Nephron progenitor cell (in vitro differentiated cells): ENCODE data around the gene ALDH3B2.

Source experiments
- DNase-seq: peaks from one replicate; pipeline ENCODE4 v3.0.0; 2021
- H3K27ac Mint-ChIP-seq: 2 replicates; pipeline ENCODE4 v1.8.0; 2021; ENCODE audit warnings: mild to moderate bottlenecking, moderate library complexity, mixed read lengths
- H3K27me3 Mint-ChIP-seq: 2 replicates; pipeline ENCODE4 v1.8.0; 2021; ENCODE audit warnings: mild to moderate bottlenecking, low read depth, mixed read lengths; ENCODE audit not compliant: poor library complexity
- H3K36me3 Mint-ChIP-seq: 2 replicates; pipeline ENCODE4 v1.8.0; 2021; ENCODE audit warnings: low read depth, mixed read lengths
- H3K4me1 Mint-ChIP-seq: 2 replicates; pipeline ENCODE4 v1.8.0; 2021; ENCODE audit warnings: mixed read lengths
- H3K4me3 Mint-ChIP-seq: 2 replicates; pipeline ENCODE4 v1.8.0; 2021; ENCODE audit warnings: mild to moderate bottlenecking, moderate library complexity, mixed read lengths
- H3K9me3 Mint-ChIP-seq: 2 replicates; pipeline ENCODE4 v1.8.0; 2021; ENCODE audit warnings: mild to moderate bottlenecking, moderate library complexity, mixed read lengths
- TF ChIP-seq, protein P1 (sequence below): fragments of 200-600 bp; sonication (generic); IDR thresholded peaks from 2 replicates; pipeline ENCODE4 v1.5.0; 2021; ENCODE audit warnings: antibody characterized with exemption

Gene ALDH3B2

DNA sequence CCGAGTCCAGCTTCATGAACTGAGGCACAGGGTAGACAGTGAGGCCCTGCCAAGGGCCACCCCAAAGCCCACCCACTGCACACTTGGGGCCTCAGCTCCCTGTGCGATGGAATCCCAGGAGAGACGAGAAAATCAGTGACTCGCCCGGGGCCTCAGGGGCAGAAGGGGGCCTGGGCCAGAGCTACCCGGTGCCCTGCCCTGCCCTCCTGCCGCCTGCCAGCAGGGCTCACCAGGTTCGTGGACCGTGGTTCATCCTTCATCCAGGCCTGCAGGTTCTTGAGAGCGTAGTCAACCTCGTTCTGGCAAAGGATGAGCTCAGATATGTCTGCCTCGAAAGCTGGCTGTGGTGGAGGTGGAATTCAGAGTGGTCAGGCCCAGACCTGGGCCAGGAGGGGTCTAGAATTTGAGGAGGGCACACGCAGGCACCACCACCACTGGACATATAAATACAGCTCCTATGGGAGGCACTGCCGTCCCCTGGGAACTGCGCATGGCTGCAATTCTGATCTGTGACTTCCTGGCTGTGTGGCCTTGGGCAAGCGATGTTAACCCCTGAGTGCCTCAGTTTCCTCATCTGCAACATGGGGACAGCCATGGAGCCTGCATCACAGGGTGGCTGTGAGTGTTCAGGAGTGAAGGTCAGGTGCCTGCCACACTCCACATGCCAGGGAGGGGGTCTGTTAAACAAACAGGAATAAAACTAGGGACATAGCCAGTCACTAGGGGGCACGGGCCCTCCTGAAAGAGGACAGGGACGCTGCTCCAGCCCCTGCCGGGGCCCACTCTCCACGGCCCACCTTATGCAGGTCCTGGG, 7.5 kb downstream of the ALDH3B2 start:
- peaks cover 4% of the 10 kb centered on the region for H3K4me1 Mint-ChIP-seq
- no peak for DNase-seq
- TF ChIP-seq, protein P1, sequence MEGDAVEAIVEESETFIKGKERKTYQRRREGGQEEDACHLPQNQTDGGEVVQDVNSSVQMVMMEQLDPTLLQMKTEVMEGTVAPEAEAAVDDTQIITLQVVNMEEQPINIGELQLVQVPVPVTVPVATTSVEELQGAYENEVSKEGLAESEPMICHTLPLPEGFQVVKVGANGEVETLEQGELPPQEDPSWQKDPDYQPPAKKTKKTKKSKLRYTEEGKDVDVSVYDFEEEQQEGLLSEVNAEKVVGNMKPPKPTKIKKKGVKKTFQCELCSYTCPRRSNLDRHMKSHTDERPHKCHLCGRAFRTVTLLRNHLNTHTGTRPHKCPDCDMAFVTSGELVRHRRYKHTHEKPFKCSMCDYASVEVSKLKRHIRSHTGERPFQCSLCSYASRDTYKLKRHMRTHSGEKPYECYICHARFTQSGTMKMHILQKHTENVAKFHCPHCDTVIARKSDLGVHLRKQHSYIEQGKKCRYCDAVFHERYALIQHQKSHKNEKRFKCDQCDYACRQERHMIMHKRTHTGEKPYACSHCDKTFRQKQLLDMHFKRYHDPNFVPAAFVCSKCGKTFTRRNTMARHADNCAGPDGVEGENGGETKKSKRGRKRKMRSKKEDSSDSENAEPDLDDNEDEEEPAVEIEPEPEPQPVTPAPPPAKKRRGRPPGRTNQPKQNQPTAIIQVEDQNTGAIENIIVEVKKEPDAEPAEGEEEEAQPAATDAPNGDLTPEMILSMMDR: no peak
- no peak overlapping the region for H3K27ac Mint-ChIP-seq
- H3K9me3 Mint-ChIP-seq: no peaks in the 10 kb centered on the region
- no peak overlapping the region for H3K4me3 Mint-ChIP-seq
- peaks cover 6% of the 10 kb centered on the region for H3K27me3 Mint-ChIP-seq
- H3K36me3 Mint-ChIP-seq: no peaks in the 10 kb centered on the region

DNA sequence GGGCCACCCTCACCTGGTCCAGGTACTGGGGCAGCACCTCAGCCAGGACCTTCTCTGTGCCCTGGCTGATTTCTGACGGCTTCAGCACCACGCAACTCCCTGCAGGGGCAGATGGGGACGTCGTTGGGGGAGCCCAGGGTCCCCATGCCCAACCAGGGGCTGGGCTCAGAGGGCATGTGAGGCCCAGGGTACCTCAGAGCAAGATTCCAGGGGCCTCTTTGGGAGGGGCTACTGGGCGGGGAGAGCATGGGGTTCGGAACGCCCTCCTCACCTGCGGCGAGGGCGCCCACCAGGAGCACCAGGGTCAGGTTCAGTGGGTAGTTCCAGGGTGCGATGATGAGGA, 8.1 kb downstream of the ALDH3B2 start:
- H3K4me3 Mint-ChIP-seq: no peak overlapping the region
- peaks cover 6% of the 10 kb centered on the region for H3K27me3 Mint-ChIP-seq
- H3K36me3 Mint-ChIP-seq: no peaks in the 10 kb centered on the region
- no peaks in the 10 kb centered on the region for H3K9me3 Mint-ChIP-seq
- no peak for DNase-seq
- no peak overlapping the region for H3K27ac Mint-ChIP-seq
- peaks cover 4% of the 10 kb centered on the region for H3K4me1 Mint-ChIP-seq
- TF ChIP-seq, protein P1: no peak

DNA sequence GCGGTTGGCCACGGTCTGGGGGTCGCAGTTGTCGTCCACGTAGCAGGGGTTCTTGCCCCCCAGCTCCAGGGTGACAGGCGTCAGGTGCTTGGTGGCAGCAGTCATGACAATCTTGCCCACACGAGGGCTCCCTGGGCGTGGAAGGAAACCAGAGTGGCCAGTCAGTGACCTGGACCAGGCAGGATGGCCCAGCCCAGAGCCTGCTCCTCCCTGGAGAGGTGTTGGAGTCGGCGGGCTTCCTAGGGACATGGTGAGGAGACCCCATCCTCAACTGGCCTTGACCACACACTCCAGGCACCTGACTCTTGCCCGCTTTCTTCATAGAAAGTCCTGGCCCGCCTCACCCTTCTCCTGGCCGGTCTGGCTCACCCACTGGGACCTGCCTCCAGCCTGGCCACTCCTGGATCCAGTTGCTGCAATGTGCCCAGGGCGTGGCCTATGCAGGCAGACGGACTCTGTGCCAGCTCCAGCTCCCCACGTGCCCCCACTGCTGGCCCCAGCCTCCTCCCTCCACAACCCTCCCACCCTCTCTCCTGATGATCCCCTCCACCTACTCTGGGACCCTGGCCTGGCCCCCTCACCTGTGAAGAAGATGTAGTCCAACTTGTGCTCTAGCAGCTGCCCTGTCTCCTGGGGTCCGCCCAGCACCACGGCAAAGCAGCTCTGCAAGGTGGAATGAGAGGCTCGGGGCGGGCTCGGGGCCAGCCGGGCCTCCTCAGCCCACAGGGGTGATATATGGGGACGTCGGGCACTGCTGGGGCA, 8.7 kb downstream of the ALDH3B2 start:
- H3K27me3 Mint-ChIP-seq: peaks cover 7% of the 10 kb centered on the region
- H3K4me1 Mint-ChIP-seq: peaks cover 4% of the 10 kb centered on the region
- no peak for DNase-seq
- no peaks in the 10 kb centered on the region for H3K9me3 Mint-ChIP-seq
- H3K36me3 Mint-ChIP-seq: no peaks in the 10 kb centered on the region
- no peak overlapping the region for H3K4me3 Mint-ChIP-seq
- TF ChIP-seq, protein P1: no peak
- H3K27ac Mint-ChIP-seq: no peak overlapping the region

DNA sequence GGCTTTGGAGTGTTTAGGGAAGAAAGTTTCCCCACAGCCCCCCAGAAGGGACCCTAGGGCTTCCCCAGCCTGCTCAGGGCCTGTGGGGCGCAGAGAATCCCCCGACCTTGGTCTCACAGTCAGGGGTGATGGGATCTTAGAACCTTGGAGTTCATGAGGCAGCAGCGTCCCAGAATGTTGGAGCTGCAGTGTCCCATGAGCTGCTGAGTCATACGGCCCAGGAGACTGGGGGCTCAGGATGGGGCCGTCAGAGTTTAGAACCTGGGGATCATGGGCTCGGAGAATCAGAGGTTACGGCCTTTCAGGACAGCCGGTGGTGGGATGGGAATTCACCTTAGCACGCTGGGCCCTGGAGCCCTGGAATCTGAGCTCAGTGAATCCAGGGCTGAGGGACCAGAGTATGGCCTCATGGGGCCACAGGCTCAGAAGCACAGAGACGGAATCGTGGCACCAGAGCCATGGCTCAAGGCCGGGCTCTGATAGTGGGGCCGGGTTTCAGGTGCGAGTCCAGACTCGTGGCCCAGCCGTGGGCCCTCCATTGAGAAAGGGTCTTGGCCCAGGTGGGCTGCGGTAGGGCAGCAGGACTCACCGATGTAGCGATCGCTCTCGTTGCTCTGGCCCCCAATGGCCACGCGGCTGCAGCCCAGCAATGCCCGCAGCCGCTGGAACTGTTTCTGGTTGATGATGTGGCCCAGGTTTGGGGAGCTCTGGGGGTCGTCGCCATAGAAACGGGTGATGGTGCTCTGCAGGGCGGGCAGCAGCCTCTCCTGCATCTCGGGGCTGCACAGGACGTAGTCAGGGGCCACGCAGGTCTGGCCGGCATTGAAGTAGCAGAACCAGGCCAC, 9.5 kb downstream of the ALDH3B2 start:
- no peak for DNase-seq
- TF ChIP-seq, protein P1: no peak
- Mint-ChIP-seq H3K27me3 (peaks cover 10% of the 10 kb centered on the region), H3K9me3 (no peaks in the 10 kb centered on the region), H3K36me3 (no peaks in the 10 kb centered on the region), H3K4me1 (peaks cover 4% of the 10 kb centered on the region), H3K27ac (no peak overlapping the region), H3K4me3 (no peak overlapping the region)

DNA sequence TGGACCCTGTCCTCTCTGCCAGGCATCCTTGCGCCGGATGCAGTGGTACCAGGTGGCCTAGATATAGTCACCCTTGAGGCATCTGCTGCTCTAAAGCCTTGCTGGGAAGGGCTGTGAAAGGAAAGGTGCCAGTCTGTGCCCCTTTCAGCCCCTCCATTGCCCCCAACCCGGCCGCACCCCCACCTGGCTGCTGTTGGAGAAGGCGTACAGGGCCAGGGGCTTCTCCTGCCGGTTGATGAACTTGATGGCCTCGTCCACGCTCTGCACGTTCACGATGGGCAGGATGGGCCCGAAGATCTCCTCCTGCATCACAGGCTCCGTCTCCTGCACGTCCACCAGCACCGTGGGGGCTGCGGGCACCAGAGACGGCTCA, 10.2 kb downstream of the ALDH3B2 start:
- TF ChIP-seq, protein P1: no peak
- H3K4me3 Mint-ChIP-seq: no peak overlapping the region
- DNase-seq: no peak
- H3K36me3 Mint-ChIP-seq: no peaks in the 10 kb centered on the region
- peaks cover 10% of the 10 kb centered on the region for H3K27me3 Mint-ChIP-seq
- H3K9me3 Mint-ChIP-seq: no peaks in the 10 kb centered on the region
- peaks cover 4% of the 10 kb centered on the region for H3K4me1 Mint-ChIP-seq
- no peak overlapping the region for H3K27ac Mint-ChIP-seq
